SU-DHL-6 (cell line): ENCODE results near the gene RPRD2.

Experiments used
- CTCF ChIP-seq: fragments of 200-600 bp; sonication (generic); IDR thresholded peaks from one replicate; pipeline ENCODE4 v1.5.1; 2017; ENCODE audit warnings: antibody characterized with exemption, mild to moderate bottlenecking, low read length, moderate library complexity; ENCODE audit not compliant: insufficient read depth, poor library complexity, severe bottlenecking
- EZH2phosphoT487 ChIP-seq: fragments of 200-600 bp; sonication (generic), shearing (Covaris generic); conservative IDR thresholded peaks from 2 replicates; pipeline ENCODE4 v1.6.1; 2018; ENCODE audit warnings: mild to moderate bottlenecking, antibody characterized with exemption, low read length, moderate library complexity, mixed read lengths

DNA sequence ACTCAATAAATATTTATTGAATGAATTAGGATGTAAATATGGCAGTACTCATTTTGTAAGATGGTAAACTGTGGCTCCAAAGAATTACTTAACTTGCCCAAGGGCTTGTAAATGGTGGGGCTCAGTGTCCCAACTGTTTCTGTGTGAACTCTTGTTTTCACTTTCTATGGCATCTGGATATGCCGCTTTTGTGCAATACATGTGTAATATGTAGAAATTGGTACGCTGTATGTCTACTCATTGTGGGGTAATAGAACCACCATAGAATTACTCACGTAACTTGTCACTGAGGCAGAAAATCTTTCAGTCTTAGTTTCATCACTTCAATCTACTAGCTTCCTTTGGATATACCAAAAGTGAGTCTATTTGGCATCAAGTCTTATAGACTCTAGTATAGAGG is 41.6 kb upstream of the RPRD2 start:
- TF ChIP-seq CTCF (no peak), EZH2phosphoT487 (no peak)
